ENCODE measurements around the gene PHYHIPL.

GRCh38 chr10:59269651-59270050, 93.2 kb downstream of the PHYHIPL start:
- TF ChIP-seq CTCF (IDR thresholded peaks at IDR 0.05; ENCODE audit: control extremely low read depth in 1 of 3, insufficient read depth in 1 of 3, low read depth in 1 of 3, low read length in 3 of 3), result no peak
- no peak for TF ChIP-seq EP300 (IDR thresholded peaks at IDR 0.05; ENCODE audit: borderline replicate concordance in 1 of 2, low read depth in 2 of 2, low read length in 2 of 2)
- TF ChIP-seq POLR2AphosphoS5 (IDR thresholded peaks at IDR 0.05; ENCODE audit: low read depth, low read length), result no peak
- no peak for TF ChIP-seq CREB1 (IDR thresholded peaks at IDR 0.05)
- no peak for TF ChIP-seq POLR2A (IDR thresholded peaks at IDR 0.05; ENCODE audit: control extremely low read depth in 1 of 2, low read depth in 2 of 2, low read length in 2 of 2)
- TF ChIP-seq EZH2 (IDR thresholded peaks at IDR 0.05; ENCODE audit: low read depth, low read length, severe bottlenecking), result no peak
- TF ChIP-seq SP1 (IDR thresholded peaks at IDR 0.05; ENCODE audit: low read depth, low read length), result no peak
- TF ChIP-seq ASH2L (IDR thresholded peaks at IDR 0.05; ENCODE audit: low read length), result no peak
